H1 (cell line): ENCODE measurements around the gene TTF1. TPM values are rescaled to one million over a fixed set of nuclear protein-coding genes. Genes with fewer than 3 reads are reported as not detected.

Experiments used
- CBX8 ChIP-seq: fragments of 300-800, 300-1000 bp; sonication (generic); IDR thresholded peaks from 2 replicates; pipeline ENCODE4 v1.7.1; 2016; ENCODE audit warnings: low read depth, low read length, borderline replicate concordance
- PHF8 ChIP-seq: fragments of 200-600 bp; sonication (generic); conservative IDR thresholded peaks from 2 replicates; pipeline ENCODE4 v1.7.1; 2012; ENCODE audit warnings: low read depth, mild to moderate bottlenecking, inconsistent platforms, low read length, moderate library complexity
- POLR2AphosphoS5 ChIP-seq: IDR thresholded peaks from 2 replicates; pipeline ENCODE4 v1.6.1; 2011; ENCODE audit warnings: low read depth, low read length
- RAD21 ChIP-seq, 2 experiments: IDR thresholded peaks in 1 of 2; conservative IDR thresholded peaks in 1 of 2; 2 replicates each; pipeline ENCODE4 v1.6.1; 2011; ENCODE audit warnings: low read depth in 2 of 2, low read length in 2 of 2, improper control_type of control experiment in 1 of 2, inconsistent platforms in 1 of 2, mild to moderate bottlenecking in 1 of 2, moderate library complexity in 1 of 2
- SIX5 ChIP-seq: IDR thresholded peaks from 2 replicates; pipeline ENCODE4 v1.6.1; 2011; ENCODE audit warnings: mild to moderate bottlenecking, low read depth, low read length
- polyA plus RNA-seq, 7 experiments: library from polyadenylated mRNA; depleted of rRNA in 3 of 7; stranded (reverse) in 5 of 7; unstranded in 2 of 7; fragments of >200 nt in 5 of 7; fragments of 200-250 nt in 2 of 7; gene quantifications; 1 replicate in 5 of 7; 2 replicates in 1 of 7; 4 replicates in 1 of 7; pipeline versions ENCODE4 v1.2.1 to v1.2.3, GENCODE V29; 2011 to 2013; ENCODE audit warnings: missing spikeins in 2 of 7, mixed read lengths in 2 of 7
- total RNA-seq: library from RNA; stranded (reverse); fragmentation: NEBNext Ultra II Directional; extraction: Animal tissue kit (Norgen Biotek cat#: 25700); gene quantifications from 2 replicates; pipeline ENCODE4 v1.2.1, GENCODE V29; 2021

Gene TTF1
- total and polyA plus RNA-seq, 2 of the 8 experiments (the other 6 are each of a cell fraction or from before 2014, with no cell fraction given), result 7.8 to 22.2 TPM

DNA sequence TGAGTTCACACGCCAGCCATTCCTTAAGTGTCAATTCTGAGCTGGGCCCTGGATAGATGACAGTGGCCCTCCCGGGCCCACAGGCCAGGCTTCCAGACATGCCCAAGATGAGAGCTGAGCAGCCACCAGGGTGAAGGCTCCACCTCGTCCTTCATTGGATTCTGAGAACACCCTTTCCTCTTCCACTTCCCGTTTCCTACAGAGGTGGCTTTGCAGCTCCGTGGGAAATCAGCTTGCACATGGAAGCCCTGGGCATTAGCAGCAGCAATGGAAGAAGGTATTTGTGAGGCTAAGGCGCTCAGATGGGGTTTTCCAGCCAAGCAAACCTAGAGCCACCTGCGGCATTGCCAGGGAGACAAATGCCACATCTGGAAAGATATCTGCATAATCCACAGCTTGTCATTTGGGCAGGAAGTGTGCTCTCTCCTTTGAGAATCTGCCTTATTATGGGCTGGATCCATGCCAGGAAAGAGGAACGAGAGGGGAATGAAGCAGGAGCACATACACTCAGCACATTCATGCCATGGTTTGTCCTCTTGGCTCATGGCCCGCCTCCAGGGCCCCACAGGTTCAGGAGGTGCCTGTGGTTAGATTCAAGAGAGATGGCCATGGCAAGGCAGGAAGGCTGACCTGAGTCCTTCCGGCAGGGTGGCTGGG is 37.4 kb upstream of the TTF1 start (continued):
- TF ChIP-seq SIX5 (no peak), PHF8 (no peak), CBX8 (no peak), POLR2AphosphoS5 (no peak), RAD21 (IDR thresholded peaks at IDR 0.05 in 1 of 2, conservative IDR thresholded peaks at IDR 0.05 in 1 of 2; ENCODE audit: low read depth in 2 of 2, low read length in 2 of 2) (no peak)
